Uterus (tissue), 2 donors: Measurements from ENCODE around the gene MAP2K2.

Source experiments
- POLR2A ChIP-seq, 2 donors: fragments of 450-650 bp; IDR thresholded peaks; one replicate each; pipeline ENCODE4 v1.6.1; 2016; ENCODE audit warnings: antibody characterized with exemption in 2 of 2, mild to moderate bottlenecking in 1 of 2, moderate library complexity in 1 of 2
- TF ChIP-seq, protein P1 (sequence below), 4 experiments: fragments of 200-600 bp in 2 of 4; fragments of 450-650 bp in 2 of 4; sonication (generic) in 2 of 4; IDR thresholded peaks; one replicate each; pipeline ENCODE4 v1.5.1; 2016 to 2019; ENCODE audit warnings: antibody characterized with exemption in 4 of 4, mild to moderate bottlenecking in 2 of 4, moderate library complexity in 1 of 4

DNA sequence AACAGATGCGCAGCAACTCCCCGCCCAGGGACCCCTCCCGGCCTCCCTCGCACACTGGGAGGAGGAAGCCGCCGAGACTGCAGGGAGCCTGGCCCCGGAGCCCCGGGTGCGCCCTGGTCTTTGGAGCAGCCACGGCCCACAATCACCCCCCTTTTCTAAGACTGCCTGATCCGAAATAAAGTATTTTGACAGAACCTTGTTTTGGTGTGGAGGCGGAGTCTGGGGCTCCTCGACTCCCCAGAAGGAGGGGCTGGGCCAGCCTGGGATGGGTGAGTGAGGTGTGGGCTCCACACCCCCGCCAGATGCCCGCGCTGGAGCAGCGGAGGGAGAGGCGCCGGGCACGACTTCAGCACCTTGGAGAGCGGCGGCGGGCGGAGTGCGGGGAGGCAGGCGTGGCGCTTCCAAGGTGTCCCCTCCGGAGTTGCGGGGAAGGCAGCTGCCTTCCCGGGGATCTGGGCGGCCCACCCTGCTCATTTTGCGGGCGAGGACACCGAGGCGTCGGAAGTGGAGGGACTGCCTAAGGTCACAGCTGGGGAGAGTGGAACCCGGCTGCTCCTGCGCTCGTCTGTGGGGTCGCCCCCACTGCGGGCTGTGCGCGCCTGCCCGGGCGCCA is 49.0 kb upstream of the MAP2K2 start:
- TF ChIP-seq, protein P1, sequence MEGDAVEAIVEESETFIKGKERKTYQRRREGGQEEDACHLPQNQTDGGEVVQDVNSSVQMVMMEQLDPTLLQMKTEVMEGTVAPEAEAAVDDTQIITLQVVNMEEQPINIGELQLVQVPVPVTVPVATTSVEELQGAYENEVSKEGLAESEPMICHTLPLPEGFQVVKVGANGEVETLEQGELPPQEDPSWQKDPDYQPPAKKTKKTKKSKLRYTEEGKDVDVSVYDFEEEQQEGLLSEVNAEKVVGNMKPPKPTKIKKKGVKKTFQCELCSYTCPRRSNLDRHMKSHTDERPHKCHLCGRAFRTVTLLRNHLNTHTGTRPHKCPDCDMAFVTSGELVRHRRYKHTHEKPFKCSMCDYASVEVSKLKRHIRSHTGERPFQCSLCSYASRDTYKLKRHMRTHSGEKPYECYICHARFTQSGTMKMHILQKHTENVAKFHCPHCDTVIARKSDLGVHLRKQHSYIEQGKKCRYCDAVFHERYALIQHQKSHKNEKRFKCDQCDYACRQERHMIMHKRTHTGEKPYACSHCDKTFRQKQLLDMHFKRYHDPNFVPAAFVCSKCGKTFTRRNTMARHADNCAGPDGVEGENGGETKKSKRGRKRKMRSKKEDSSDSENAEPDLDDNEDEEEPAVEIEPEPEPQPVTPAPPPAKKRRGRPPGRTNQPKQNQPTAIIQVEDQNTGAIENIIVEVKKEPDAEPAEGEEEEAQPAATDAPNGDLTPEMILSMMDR (IDR thresholded peaks at IDR 0.05) = no peak
- TF ChIP-seq POLR2A (IDR thresholded peaks at IDR 0.05) = no peak
